ENCODE measurements around the gene MEOX2.

- TF ChIP-seq CTCF (IDR thresholded peaks at IDR 0.05; ENCODE audit: low read length) (no peak), EZH2 (optimal IDR thresholded peaks at IDR 0.05; ENCODE audit: low read depth, low read length) (no peak), EZH2phosphoT487 (IDR thresholded peaks at IDR 0.05; ENCODE audit: low read length) (no peak)
Observed at GRCh38 chr7:15606561-15606960, 79.9 kb downstream of the MEOX2 start.

Data from MM.1S (cell line).